NCI-H2107 treated with DMSO at 0.1 percent for 48 hours (cell line): Measurements from ENCODE around the gene FOXRED2.
"Not testable (repeated sequence)": the region's sequence is repeated elsewhere in the genome, so short reads cannot be mapped to it uniquely, and the experiment has no call there.

Experiments
- DNase-seq: peaks from one replicate; lab custom pipeline; 2025; ENCODE audit not compliant: unreplicated experiment; lab: John Stamatoyannopoulos, UW

FOXRED2 gene

GRCh38 chr22:36452250-36452977 is 54.4 kb downstream of the FOXRED2 start:
- no peak for DNase-seq

GRCh38 chr22:36450923-36451322 is 55.9 kb downstream of the FOXRED2 start:
- DNase-seq: not testable (repeated sequence)

GRCh38 chr22:36449596-36450175 is 57.2 kb downstream of the FOXRED2 start:
- no peak for DNase-seq

DNA sequence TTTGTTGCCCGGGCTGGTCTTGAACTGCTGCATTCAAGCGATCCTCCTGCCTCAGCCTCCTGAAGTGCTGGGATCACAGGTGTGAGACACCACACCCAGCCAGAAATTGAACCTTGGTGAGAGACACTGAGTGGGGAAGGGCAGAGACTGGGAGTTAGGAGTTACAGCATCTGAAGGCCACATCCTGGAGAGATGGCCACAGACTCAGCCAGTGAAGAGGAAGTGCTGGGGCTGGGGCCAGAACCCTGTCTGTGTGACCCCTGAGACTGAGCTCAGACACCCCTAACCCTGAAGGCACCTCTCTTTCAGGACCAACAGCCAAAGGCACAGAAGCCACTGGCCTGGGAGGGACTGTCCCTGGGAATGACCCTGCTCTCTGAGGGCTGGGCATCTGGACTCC is 59.2 kb downstream of the FOXRED2 start:
- DNase-seq: no peak

GRCh38 chr22:36445158-36445668 is 61.6 kb downstream of the FOXRED2 start:
- DNase-seq: no peak

DNA sequence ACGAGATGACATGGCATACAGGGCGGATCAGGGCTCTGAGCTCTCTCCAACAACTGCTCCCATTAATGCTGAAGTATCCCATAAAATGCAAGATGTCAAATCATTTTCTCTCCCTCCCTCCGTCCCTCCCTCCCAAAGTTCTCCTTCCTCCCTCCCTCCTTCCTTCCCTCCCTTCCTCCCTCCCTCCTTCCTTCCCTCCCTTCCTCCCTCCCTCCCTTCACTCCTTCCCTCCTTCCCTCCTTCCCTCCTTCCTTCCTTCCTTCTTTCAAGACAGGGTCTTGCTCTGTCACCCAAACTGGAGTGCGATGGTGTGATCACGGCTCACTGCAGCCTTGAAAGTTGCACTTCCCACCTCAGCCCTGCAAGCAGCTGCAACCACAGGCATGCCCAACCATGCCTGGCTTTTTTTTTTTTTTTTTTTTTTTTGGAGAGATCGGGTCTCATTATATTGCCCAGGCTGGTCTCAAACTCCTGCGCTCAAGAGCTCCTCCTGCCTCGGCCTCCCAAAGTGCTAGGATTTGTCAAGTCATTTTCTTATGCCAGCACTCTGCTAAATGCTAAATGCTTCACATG is 63.6 kb downstream of the FOXRED2 start:
- DNase-seq: no peak

- DNase-seq: no peak
Measured at GRCh38 chr22:36442506-36443197, 64.2 kb downstream of the FOXRED2 start.

DNA sequence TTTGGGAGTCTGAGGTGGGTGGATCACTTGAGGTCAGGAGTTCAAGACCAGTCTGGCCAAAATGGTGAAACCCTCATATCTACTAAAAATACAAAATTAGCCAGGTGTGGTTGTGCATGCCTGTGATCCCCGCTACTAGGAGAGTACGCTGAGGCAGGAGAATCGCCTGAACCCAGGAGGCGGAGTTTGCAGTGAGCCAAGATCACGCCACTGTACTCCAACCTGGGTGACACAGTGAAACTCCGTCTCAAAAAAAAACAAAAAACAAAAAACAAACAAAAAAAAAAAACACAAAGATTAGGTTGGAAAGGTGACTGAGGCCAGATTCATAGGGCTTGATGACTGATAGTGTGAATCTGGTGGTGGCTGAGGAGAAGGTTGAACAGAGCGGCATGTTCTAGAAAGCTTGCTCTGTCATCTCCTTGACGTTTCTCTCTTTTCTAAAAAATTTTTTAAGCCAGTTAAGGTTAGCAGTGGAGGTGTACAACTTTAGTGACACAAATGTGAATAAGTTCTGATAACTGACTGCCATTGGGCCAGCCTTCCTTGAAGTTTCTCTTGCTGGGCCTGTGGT is 66.3 kb downstream of the FOXRED2 start:
- DNase-seq: no peak

GRCh38 chr22:36439481-36440271 is 67.2 kb downstream of the FOXRED2 start:
- no peak for DNase-seq
